Measurements from ENCODE around the gene POU2F1. TPM values are rescaled to one million over a fixed set of nuclear protein-coding genes. Genes with fewer than 3 reads are reported as not detected.

POU2F1 gene
- total RNA-seq, 2 donors from 2014 or later: 6.2 to 13.5 TPM

DNA sequence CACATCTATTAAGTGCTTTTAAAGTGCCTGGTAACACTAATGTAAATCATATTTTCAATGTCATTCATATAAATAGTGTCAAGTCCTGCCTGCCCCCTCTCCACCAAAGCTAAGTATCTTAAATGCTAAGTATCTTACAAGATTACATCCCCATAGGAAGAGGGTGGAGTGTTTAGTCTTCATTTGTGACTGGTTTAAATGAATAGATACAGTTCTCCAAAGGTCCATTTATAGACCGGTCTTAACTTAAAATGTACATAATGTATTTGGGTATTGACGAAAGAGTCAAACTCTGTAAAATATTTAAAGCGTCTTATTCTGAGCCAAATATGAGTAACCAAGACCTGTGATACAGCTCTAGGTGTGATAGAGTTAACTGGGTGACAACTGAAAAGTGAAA, 60.2 kb downstream of the POU2F1 start:
- ATAC-seq: no peak
- TF ChIP-seq POLR2A (IDR thresholded peaks at IDR 0.05): no peak
- TF ChIP-seq, protein P1, sequence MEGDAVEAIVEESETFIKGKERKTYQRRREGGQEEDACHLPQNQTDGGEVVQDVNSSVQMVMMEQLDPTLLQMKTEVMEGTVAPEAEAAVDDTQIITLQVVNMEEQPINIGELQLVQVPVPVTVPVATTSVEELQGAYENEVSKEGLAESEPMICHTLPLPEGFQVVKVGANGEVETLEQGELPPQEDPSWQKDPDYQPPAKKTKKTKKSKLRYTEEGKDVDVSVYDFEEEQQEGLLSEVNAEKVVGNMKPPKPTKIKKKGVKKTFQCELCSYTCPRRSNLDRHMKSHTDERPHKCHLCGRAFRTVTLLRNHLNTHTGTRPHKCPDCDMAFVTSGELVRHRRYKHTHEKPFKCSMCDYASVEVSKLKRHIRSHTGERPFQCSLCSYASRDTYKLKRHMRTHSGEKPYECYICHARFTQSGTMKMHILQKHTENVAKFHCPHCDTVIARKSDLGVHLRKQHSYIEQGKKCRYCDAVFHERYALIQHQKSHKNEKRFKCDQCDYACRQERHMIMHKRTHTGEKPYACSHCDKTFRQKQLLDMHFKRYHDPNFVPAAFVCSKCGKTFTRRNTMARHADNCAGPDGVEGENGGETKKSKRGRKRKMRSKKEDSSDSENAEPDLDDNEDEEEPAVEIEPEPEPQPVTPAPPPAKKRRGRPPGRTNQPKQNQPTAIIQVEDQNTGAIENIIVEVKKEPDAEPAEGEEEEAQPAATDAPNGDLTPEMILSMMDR (IDR thresholded peaks at IDR 0.05): no peak
- Histone ChIP-seq H3K27ac (no peak overlapping the region), H3K9me3 (no peaks in the 10 kb centered on the region), H3K4me3 (no peak overlapping the region), H3K27me3 (no peaks in the 10 kb centered on the region), H3K4me1 (no peaks in the 10 kb centered on the region), H3K36me3 (replicated peaks in 1 of 2; ENCODE audit: insufficient read depth in 1 of 2, low read depth in 2 of 2) (no peaks in the 10 kb centered on the region)
- no peak for DNase-seq
- 90 to 92% methylated on average over 3 of the region's 3 CpGs for WGBS, 2 donors
- intact Hi-C loops (cut with DNase I): no loop called here

DNA sequence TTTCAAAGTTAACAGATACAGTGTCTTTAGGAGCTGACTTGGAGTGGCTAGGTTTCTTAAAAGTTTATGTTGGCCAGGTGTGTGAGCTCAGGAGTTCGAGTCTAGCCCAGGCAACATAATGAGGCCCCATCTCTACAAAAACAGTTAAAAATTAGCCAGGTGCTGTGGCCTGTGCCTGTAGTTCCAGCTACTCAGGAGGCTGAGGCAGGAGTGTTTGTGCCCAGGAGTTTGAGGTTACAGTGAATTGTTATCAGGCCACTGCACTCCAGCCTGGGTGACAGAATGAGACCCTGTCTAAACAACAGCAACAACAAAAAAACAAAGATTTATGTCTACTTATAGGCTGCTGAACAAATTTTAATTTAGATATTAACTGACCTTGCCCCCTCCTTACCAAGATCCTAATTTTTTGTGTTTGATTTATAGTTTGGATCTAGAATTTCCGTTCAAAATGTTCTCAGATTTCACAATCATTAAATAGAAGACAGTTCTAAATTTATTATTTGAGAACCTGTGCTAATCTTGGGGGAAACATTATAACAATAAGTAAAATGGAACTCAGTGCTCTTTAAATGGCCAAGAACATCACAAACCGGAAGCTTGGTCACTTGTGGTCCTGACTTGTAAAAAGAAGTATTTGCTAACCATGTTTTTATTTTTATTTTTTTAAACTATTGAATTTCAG, 67.8 kb downstream of the POU2F1 start:
- ATAC-seq: no peak
- DNase-seq: no peak
- 56 to 61% methylated on average over 3 of the region's 3 CpGs for WGBS, 2 donors
- Histone ChIP-seq H3K9me3 (no peaks in the 10 kb centered on the region), H3K36me3 (replicated peaks in 1 of 2; ENCODE audit: insufficient read depth in 1 of 2, low read depth in 2 of 2) (no peaks in the 10 kb centered on the region), H3K4me1 (peaks cover 34% of the 10 kb centered on the region), H3K4me3 (no peak overlapping the region), H3K27me3 (no peaks in the 10 kb centered on the region), H3K27ac (no peak overlapping the region)
- intact Hi-C loops (cut with DNase I): no loop called here
- TF ChIP-seq, protein P1 (IDR thresholded peaks at IDR 0.05): no peak
- no peak for TF ChIP-seq POLR2A (IDR thresholded peaks at IDR 0.05)

DNA sequence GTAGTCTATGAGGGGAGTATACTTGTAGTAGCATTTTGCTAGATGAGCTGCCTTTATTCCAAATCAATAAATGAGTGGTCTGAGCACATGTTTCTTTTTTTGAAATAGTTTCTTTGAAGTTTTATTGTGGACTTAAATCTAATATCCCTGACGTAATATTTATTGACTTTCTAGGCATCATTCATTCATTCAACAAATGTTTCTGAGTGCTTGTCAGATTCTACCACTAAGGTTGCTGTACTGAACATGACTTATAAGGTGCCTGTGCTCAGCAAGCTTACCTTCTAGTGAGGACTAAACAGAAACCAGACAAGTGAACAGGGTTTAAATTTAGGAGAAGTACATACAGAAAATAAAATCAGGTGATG, 68.4 kb downstream of the POU2F1 start:
- Histone ChIP-seq H3K4me1 (peaks cover 34% of the 10 kb centered on the region), H3K27me3 (no peaks in the 10 kb centered on the region), H3K4me3 (no peak overlapping the region), H3K27ac (no peak overlapping the region), H3K36me3 (replicated peaks in 1 of 2; ENCODE audit: insufficient read depth in 1 of 2, low read depth in 2 of 2) (no peaks in the 10 kb centered on the region), H3K9me3 (no peaks in the 10 kb centered on the region)
- TF ChIP-seq POLR2A (IDR thresholded peaks at IDR 0.05): no peak
- TF ChIP-seq, protein P1 (IDR thresholded peaks at IDR 0.05): no peak
- intact Hi-C loops (cut with DNase I): no loop called here
- no peak for DNase-seq
- ATAC-seq: no peak
- WGBS, 2 donors: 58 to 63% methylated on average over 1 of the region's 1 CpG

- H3K4me1 ChIP-seq: peaks cover 34% of the 10 kb centered on the region
- intact Hi-C loops (cut with DNase I): no loop called here
- no peaks in the 10 kb centered on the region for H3K9me3 ChIP-seq
- TF ChIP-seq POLR2A (IDR thresholded peaks at IDR 0.05): no peak
- TF ChIP-seq, protein P1 (IDR thresholded peaks at IDR 0.05): no peak
- WGBS, 2 donors: 90 to 93% methylated on average over 5 of the region's 5 CpGs
- no peaks in the 10 kb centered on the region for H3K36me3 ChIP-seq (replicated peaks in 1 of 2; ENCODE audit: insufficient read depth in 1 of 2, low read depth in 2 of 2)
- H3K27ac ChIP-seq: no peak overlapping the region
- ATAC-seq (no peak), DNase-seq (no peak)
- no peaks in the 10 kb centered on the region for H3K27me3 ChIP-seq
- no peak overlapping the region for H3K4me3 ChIP-seq
These were observed 69.3 kb downstream of the POU2F1 start for GRCh38 chr1:167289966-167290365.

- TF ChIP-seq, protein P1 (IDR thresholded peaks at IDR 0.05): no peak
- no peak for TF ChIP-seq POLR2A (IDR thresholded peaks at IDR 0.05)
- WGBS, 2 donors: 39 to 43% methylated on average over 3 of the region's 3 CpGs
- no peak for DNase-seq
- Histone ChIP-seq H3K4me3 (no peak overlapping the region), H3K27ac (no peak overlapping the region), H3K36me3 (replicated peaks in 1 of 2; ENCODE audit: insufficient read depth in 1 of 2, low read depth in 2 of 2) (no peaks in the 10 kb centered on the region), H3K4me1 (peaks cover 29% of the 10 kb centered on the region), H3K27me3 (no peaks in the 10 kb centered on the region), H3K9me3 (no peaks in the 10 kb centered on the region)
- intact Hi-C loops (cut with DNase I): no loop called here
- no peak for ATAC-seq
These were observed 71.0 kb downstream of the POU2F1 start for GRCh38 chr1:167291539-167292185.

Measured in body of pancreas (tissue), 4 donors.